ENCODE data around the gene DYNC1I1. TPM values are rescaled to one million over a fixed set of nuclear protein-coding genes. Genes with fewer than 3 reads are reported as not detected.

DYNC1I1 gene
- total RNA-seq, 1 experiment from 2014 or later = 3.2 TPM

GRCh38 chr7:95972523-95972922 is 200.2 kb downstream of the DYNC1I1 start:
- Mint-ChIP-seq H3K4me1 (peaks cover 0 to 2% of the 10 kb centered on the region in 2 experiments; a peak in 1 of 4 replicates), H3K27me3 (ENCODE audit: low read depth) (no peaks in the 10 kb centered on the region), H3K36me3 (ENCODE audit: insufficient read depth in 1 of 3, low read depth in 3 of 3) (no peaks in the 10 kb centered on the region), H3K9me3 (no peaks in the 10 kb centered on the region), H3K27ac (no peak overlapping the region), H3K4me3 (no peak overlapping the region)
- no peak overlapping the region for H4K8ac ChIP-seq (replicated peaks; ENCODE audit: insufficient read length, low read depth, low read length)
- H2BK12ac ChIP-seq (ENCODE audit: insufficient read length, low read depth, low read length) = no peak overlapping the region
- TF ChIP-seq, protein P1, sequence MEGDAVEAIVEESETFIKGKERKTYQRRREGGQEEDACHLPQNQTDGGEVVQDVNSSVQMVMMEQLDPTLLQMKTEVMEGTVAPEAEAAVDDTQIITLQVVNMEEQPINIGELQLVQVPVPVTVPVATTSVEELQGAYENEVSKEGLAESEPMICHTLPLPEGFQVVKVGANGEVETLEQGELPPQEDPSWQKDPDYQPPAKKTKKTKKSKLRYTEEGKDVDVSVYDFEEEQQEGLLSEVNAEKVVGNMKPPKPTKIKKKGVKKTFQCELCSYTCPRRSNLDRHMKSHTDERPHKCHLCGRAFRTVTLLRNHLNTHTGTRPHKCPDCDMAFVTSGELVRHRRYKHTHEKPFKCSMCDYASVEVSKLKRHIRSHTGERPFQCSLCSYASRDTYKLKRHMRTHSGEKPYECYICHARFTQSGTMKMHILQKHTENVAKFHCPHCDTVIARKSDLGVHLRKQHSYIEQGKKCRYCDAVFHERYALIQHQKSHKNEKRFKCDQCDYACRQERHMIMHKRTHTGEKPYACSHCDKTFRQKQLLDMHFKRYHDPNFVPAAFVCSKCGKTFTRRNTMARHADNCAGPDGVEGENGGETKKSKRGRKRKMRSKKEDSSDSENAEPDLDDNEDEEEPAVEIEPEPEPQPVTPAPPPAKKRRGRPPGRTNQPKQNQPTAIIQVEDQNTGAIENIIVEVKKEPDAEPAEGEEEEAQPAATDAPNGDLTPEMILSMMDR (conservative IDR thresholded peaks at IDR 0.05) = no peak
- no peak overlapping the region for H2BK20ac ChIP-seq (ENCODE audit: low read depth, low read length, poor library complexity, severe bottlenecking)
- H4K5ac ChIP-seq (ENCODE audit: insufficient read length, low read depth, low read length) = no peak overlapping the region
- H4K20me1 ChIP-seq (ENCODE audit: control insufficient read depth, insufficient read depth, insufficient read length) = no peaks in the 10 kb centered on the region
- H3K18ac ChIP-seq (ENCODE audit: insufficient read length, low read depth, low read length) = no peak overlapping the region
- H2AK5ac ChIP-seq (ENCODE audit: insufficient read length, low read length) = no peak overlapping the region
- no peak overlapping the region for H2BK120ac ChIP-seq (ENCODE audit: low read depth, low read length, poor library complexity, severe bottlenecking)
- H3T11ph ChIP-seq (ENCODE audit: low read length) = no peak overlapping the region
- H3K14ac ChIP-seq (ENCODE audit: insufficient read depth, low read length) = no peak overlapping the region
- no peaks in the 10 kb centered on the region for H3K4me1 ChIP-seq (ENCODE audit: insufficient read depth, low read length)
- no peak overlapping the region for H3K9ac ChIP-seq (ENCODE audit: extremely low read depth, insufficient read length, low read length)
- no peak overlapping the region for H3K4me2 ChIP-seq (ENCODE audit: insufficient read depth, insufficient read length, low read length)
- no peak overlapping the region for H3K23ac ChIP-seq (ENCODE audit: insufficient read length, low read depth, low read length)
- WGBS (ENCODE audit: extremely low coverage, insufficient read length, low lambda C conversion rate) = no CpG with 5 or more reads among the region's 7 CpGs
- H2BK15ac ChIP-seq (ENCODE audit: low read depth, low read length) = no peak overlapping the region
- no peak for DNase-seq
- no peak overlapping the region for H2BK5ac ChIP-seq (ENCODE audit: insufficient read length, low read length)
- no peaks in the 10 kb centered on the region for H3K79me2 ChIP-seq (ENCODE audit: insufficient read depth, low read length)
- no peaks in the 10 kb centered on the region for H3K9me3 ChIP-seq (ENCODE audit: control insufficient read depth, low read depth, low read length)
- no peak overlapping the region for H2AFZ ChIP-seq (ENCODE audit: low read length)
- H3K79me1 ChIP-seq (ENCODE audit: insufficient read depth, low read depth, low read length, poor library complexity, severe bottlenecking) = no peaks in the 10 kb centered on the region
- no peak overlapping the region for H3K4ac ChIP-seq (ENCODE audit: low read depth, low read length)
- H3K23me2 ChIP-seq (ENCODE audit: insufficient read length, low read depth, low read length, poor library complexity, severe bottlenecking) = no peaks in the 10 kb centered on the region
- no peak overlapping the region for H4K91ac ChIP-seq (ENCODE audit: insufficient read length, low read depth, low read length)
- no peak overlapping the region for H3K27ac ChIP-seq (ENCODE audit: insufficient read length, low read depth, low read length)
- no peaks in the 10 kb centered on the region for H3K27me3 ChIP-seq (ENCODE audit: insufficient read depth, low read length)
- no peak overlapping the region for H3K56ac ChIP-seq (ENCODE audit: insufficient read length, low read depth, low read length)
